Liver (tissue), 3 donors: ENCODE data around the gene PLXDC2.

ENCODE experiments used
- CTCF ChIP-seq: fragments of 150-350 bp; IDR thresholded peaks from 2 replicates; pipeline ENCODE4 v1.5.1; 2017; ENCODE audit warnings: improper control_type of control experiment, low read depth, low read length; ENCODE audit not compliant: missing input control
- MAX ChIP-seq: IDR thresholded peaks from 2 replicates; pipeline ENCODE4 v1.6.1; 2016; ENCODE audit warnings: antibody characterized with exemption
- REST ChIP-seq: IDR thresholded peaks from 2 replicates; pipeline ENCODE4 v1.6.1; 2016; ENCODE audit warnings: antibody characterized with exemption, mild to moderate bottlenecking
- SP1 ChIP-seq: IDR thresholded peaks from 2 replicates; pipeline ENCODE4 v1.6.1; 2018; ENCODE audit warnings: antibody characterized with exemption, mild to moderate bottlenecking
- TAF1 ChIP-seq: conservative IDR thresholded peaks from 2 replicates; pipeline ENCODE4 v1.6.1; 2016; ENCODE audit warnings: antibody characterized with exemption, mild to moderate bottlenecking
- YY1 ChIP-seq: IDR thresholded peaks from 2 replicates; pipeline ENCODE4 v1.6.1; 2016; ENCODE audit warnings: antibody characterized with exemption, mild to moderate bottlenecking
- ZBTB33 ChIP-seq: IDR thresholded peaks from 2 replicates; pipeline ENCODE4 v1.6.1; 2016; ENCODE audit warnings: antibody characterized with exemption
- TF ChIP-seq, protein P1 (sequence below): IDR thresholded peaks from 2 replicates; pipeline ENCODE4 v1.6.1; 2016; ENCODE audit warnings: antibody characterized with exemption
- donor health status: healthy.
- donor health status: healthy.

- TF ChIP-seq REST (no peak), CTCF (no peak), MAX (no peak), YY1 (no peak), TAF1 (no peak), ZBTB33 (no peak), SP1 (no peak)
- TF ChIP-seq, protein P1, sequence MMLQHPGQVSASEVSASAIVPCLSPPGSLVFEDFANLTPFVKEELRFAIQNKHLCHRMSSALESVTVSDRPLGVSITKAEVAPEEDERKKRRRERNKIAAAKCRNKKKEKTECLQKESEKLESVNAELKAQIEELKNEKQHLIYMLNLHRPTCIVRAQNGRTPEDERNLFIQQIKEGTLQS: no peak
Observed at GRCh38 chr10:19921300-19922140, 105.3 kb downstream of the PLXDC2 start.
